Mesothelial cell of epicardium (in vitro differentiated cells): Measurements from ENCODE around the gene PRELP. TPM values are rescaled to one million over a fixed set of nuclear protein-coding genes. Genes with fewer than 3 reads are reported as not detected.

Source experiments
- DNase-seq, 2 experiments: peaks; one replicate each; pipeline ENCODE4 v3.0.0; 2021; ENCODE audit warnings: low spot score in 2 of 2; ENCODE audit not compliant: unreplicated experiment in 2 of 2
- H3K27ac Mint-ChIP-seq: 2 replicates; pipeline ENCODE4 v1.8.0; 2021; ENCODE audit warnings: mixed read lengths
- H3K27me3 Mint-ChIP-seq: 2 replicates; pipeline ENCODE4 v1.8.0; 2021; ENCODE audit warnings: low read depth, mixed read lengths
- H3K36me3 Mint-ChIP-seq: 2 replicates; pipeline ENCODE4 v1.8.0; 2021; ENCODE audit warnings: mixed read lengths
- H3K4me1 Mint-ChIP-seq: 2 replicates; pipeline ENCODE4 v1.8.0; 2021; ENCODE audit warnings: mixed read lengths
- H3K4me3 Mint-ChIP-seq: 2 replicates; pipeline ENCODE4 v1.8.0; 2021; ENCODE audit warnings: mild to moderate bottlenecking, moderate library complexity, mixed read lengths
- H3K9me3 Mint-ChIP-seq: 2 replicates; pipeline ENCODE4 v1.8.0; 2021; ENCODE audit warnings: mixed read lengths
- CTCF ChIP-seq: fragments of 200-600 bp; sonication (generic); IDR thresholded peaks from one replicate; pipeline ENCODE4 v1.5.0; 2021; ENCODE audit warnings: antibody characterized with exemption; ENCODE audit not compliant: unreplicated experiment
- total RNA-seq: library from RNA; stranded (reverse); gene quantifications from 3 replicates; pipeline ENCODE4 v1.2.1, GENCODE V29; 2021

PRELP gene
- total RNA-seq, 1 donor from 2014 or later = 2.8 TPM

- Mint-ChIP-seq H3K27me3 (no peaks in the 10 kb centered on the region), H3K4me1 (peaks cover 16% of the 10 kb centered on the region), H3K4me3 (peak overlapping the region; percentile 72), H3K27ac (peak overlapping the region; percentile 84), H3K9me3 (no peaks in the 10 kb centered on the region), H3K36me3 (no peaks in the 10 kb centered on the region)
- no peak for TF ChIP-seq CTCF
- DNase-seq = no peak
These were observed 11.2 kb downstream of the PRELP start for GRCh38 chr1:203486618-203487370.

- Mint-ChIP-seq H3K4me3 (no peak overlapping the region), H3K4me1 (peaks cover 20% of the 10 kb centered on the region), H3K9me3 (no peaks in the 10 kb centered on the region), H3K36me3 (no peaks in the 10 kb centered on the region), H3K27me3 (no peaks in the 10 kb centered on the region), H3K27ac (no peak overlapping the region)
- DNase-seq = no peak
- no peak for TF ChIP-seq CTCF
These were observed 12.9 kb downstream of the PRELP start for GRCh38 chr1:203488539-203488938.

GRCh38 chr1:203490607-203491006, 15.0 kb downstream of the PRELP start:
- no peak for TF ChIP-seq CTCF
- no peak overlapping the region for H3K4me3 Mint-ChIP-seq
- peaks cover 20% of the 10 kb centered on the region for H3K4me1 Mint-ChIP-seq
- H3K27me3 Mint-ChIP-seq = no peaks in the 10 kb centered on the region
- no peaks in the 10 kb centered on the region for H3K9me3 Mint-ChIP-seq
- no peak for DNase-seq
- no peaks in the 10 kb centered on the region for H3K36me3 Mint-ChIP-seq
- no peak overlapping the region for H3K27ac Mint-ChIP-seq

GRCh38 chr1:203491664-203492063, 16.1 kb downstream of the PRELP start:
- Mint-ChIP-seq H3K36me3 (no peaks in the 10 kb centered on the region), H3K9me3 (no peaks in the 10 kb centered on the region), H3K27me3 (no peaks in the 10 kb centered on the region), H3K4me1 (peaks cover 20% of the 10 kb centered on the region), H3K4me3 (no peak overlapping the region), H3K27ac (no peak overlapping the region)
- TF ChIP-seq CTCF = no peak
- no peak for DNase-seq

- Mint-ChIP-seq H3K4me1 (peaks cover 17% of the 10 kb centered on the region), H3K27me3 (no peaks in the 10 kb centered on the region), H3K4me3 (no peak overlapping the region), H3K27ac (no peak overlapping the region), H3K9me3 (no peaks in the 10 kb centered on the region), H3K36me3 (no peaks in the 10 kb centered on the region)
- no peak for TF ChIP-seq CTCF
- DNase-seq = no peak
These were observed 16.6 kb downstream of the PRELP start for GRCh38 chr1:203492082-203492747.
